ENCODE measurements around the gene UROS. TPM values are rescaled to one million over a fixed set of nuclear protein-coding genes. Genes with fewer than 3 reads are reported as not detected.

The UROS gene
- total RNA-seq, 1 donor, result 90.5 TPM

DNA sequence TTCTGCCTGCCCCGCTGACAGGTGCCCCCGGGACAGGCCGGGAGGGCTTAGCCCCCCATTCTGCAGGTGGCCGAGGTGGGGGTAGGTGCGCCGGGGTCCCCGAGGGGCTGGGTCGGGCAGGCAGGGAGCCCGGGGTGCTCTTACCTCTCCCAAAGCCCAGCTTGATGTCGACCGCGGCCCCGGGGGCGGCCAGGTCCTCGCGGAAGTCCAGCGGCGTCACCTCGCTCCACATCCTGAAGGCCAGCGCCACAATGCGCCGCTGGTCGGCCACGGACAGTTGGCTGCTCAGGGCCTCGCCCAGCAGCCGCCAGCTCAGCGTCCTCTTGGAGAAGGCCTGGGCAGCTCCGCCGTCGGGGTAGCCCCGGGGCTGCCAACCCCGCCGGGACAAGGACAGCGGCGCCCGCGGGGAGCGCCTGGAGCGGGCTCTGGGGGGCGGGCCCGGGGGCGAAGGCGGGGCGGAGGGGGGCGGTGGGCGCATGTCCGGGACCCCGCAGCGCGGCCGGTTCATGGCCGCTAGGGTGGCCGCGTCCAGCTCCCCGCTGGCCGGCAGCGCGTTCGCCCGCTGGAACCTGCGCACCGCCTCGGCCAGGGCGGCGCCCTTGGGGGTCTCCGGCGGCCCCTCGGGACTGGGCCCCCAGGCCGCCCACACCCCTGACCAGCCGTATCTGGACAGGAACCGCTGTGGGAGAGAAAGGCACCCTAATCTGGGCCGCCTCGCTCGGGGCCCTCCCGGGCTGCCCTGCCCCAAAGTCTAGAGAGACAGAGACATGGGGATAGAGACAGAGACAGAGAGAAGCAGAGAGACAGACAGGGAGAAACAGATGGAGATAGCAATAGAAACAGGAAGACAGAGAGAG, 49.1 kb downstream of the UROS start:
- Histone ChIP-seq H3K4me3 (ENCODE audit: insufficient read depth, low read length) (no peak overlapping the region), H3K36me3 (ENCODE audit: insufficient read depth, low read length) (no peaks in the 10 kb centered on the region), H3K4me1 (ENCODE audit: insufficient read depth, low read length) (no peaks in the 10 kb centered on the region), H3K9me3 (ENCODE audit: low read depth, low read length) (no peaks in the 10 kb centered on the region), H3K27me3 (ENCODE audit: insufficient read depth, low read length) (peaks cover 9% of the 10 kb centered on the region), H4K20me1 (ENCODE audit: insufficient read depth, low read length) (no peaks in the 10 kb centered on the region), H3K79me2 (ENCODE audit: insufficient read depth, low read length) (no peaks in the 10 kb centered on the region), H2AFZ (ENCODE audit: low read length) (no peak overlapping the region), H3K27ac (ENCODE audit: low read depth, low read length) (no peak overlapping the region), H3K4me2 (ENCODE audit: insufficient read depth, low read length) (no peak overlapping the region)
- peak; percentile 91 for DNase-seq (ENCODE audit: insufficient read length, low spot score, missing footprints)
- TF ChIP-seq, protein P1, sequence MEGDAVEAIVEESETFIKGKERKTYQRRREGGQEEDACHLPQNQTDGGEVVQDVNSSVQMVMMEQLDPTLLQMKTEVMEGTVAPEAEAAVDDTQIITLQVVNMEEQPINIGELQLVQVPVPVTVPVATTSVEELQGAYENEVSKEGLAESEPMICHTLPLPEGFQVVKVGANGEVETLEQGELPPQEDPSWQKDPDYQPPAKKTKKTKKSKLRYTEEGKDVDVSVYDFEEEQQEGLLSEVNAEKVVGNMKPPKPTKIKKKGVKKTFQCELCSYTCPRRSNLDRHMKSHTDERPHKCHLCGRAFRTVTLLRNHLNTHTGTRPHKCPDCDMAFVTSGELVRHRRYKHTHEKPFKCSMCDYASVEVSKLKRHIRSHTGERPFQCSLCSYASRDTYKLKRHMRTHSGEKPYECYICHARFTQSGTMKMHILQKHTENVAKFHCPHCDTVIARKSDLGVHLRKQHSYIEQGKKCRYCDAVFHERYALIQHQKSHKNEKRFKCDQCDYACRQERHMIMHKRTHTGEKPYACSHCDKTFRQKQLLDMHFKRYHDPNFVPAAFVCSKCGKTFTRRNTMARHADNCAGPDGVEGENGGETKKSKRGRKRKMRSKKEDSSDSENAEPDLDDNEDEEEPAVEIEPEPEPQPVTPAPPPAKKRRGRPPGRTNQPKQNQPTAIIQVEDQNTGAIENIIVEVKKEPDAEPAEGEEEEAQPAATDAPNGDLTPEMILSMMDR (IDR thresholded peaks at IDR 0.05; ENCODE audit: extremely low read depth, low read depth, low read length), result no peak

DNA sequence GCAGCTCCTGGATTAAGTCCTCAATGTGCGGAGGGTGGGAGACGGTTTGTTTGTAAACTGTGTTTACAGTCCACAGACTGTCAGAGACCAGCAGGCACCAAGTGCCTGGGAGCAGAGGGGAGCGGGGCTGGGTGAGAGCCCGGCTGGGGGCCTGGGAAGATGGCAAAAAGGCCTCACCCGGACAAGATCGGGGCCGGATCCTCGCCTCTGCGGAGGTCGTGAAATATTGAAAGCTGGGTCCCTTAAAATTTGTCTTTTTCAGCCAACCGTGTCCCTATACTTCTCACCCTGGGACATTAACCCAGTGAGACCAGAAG, 50.2 kb downstream of the UROS start:
- no peak overlapping the region for H3K4me2 ChIP-seq (ENCODE audit: insufficient read depth, low read length)
- no peak overlapping the region for H2AFZ ChIP-seq (ENCODE audit: low read length)
- H3K36me3 ChIP-seq (ENCODE audit: insufficient read depth, low read length), result no peaks in the 10 kb centered on the region
- no peak overlapping the region for H3K27ac ChIP-seq (ENCODE audit: low read depth, low read length)
- no peaks in the 10 kb centered on the region for H3K79me2 ChIP-seq (ENCODE audit: insufficient read depth, low read length)
- H3K4me1 ChIP-seq (ENCODE audit: insufficient read depth, low read length), result no peaks in the 10 kb centered on the region
- TF ChIP-seq, protein P1 (IDR thresholded peaks at IDR 0.05; ENCODE audit: extremely low read depth, low read depth, low read length), result no peak
- H3K9me3 ChIP-seq (ENCODE audit: low read depth, low read length), result no peaks in the 10 kb centered on the region
- H3K27me3 ChIP-seq (ENCODE audit: insufficient read depth, low read length), result peaks cover 9% of the 10 kb centered on the region
- H3K4me3 ChIP-seq (ENCODE audit: insufficient read depth, low read length), result no peak overlapping the region
- DNase-seq (ENCODE audit: insufficient read length, low spot score, missing footprints), result no peak
- H4K20me1 ChIP-seq (ENCODE audit: insufficient read depth, low read length), result no peaks in the 10 kb centered on the region

DNA sequence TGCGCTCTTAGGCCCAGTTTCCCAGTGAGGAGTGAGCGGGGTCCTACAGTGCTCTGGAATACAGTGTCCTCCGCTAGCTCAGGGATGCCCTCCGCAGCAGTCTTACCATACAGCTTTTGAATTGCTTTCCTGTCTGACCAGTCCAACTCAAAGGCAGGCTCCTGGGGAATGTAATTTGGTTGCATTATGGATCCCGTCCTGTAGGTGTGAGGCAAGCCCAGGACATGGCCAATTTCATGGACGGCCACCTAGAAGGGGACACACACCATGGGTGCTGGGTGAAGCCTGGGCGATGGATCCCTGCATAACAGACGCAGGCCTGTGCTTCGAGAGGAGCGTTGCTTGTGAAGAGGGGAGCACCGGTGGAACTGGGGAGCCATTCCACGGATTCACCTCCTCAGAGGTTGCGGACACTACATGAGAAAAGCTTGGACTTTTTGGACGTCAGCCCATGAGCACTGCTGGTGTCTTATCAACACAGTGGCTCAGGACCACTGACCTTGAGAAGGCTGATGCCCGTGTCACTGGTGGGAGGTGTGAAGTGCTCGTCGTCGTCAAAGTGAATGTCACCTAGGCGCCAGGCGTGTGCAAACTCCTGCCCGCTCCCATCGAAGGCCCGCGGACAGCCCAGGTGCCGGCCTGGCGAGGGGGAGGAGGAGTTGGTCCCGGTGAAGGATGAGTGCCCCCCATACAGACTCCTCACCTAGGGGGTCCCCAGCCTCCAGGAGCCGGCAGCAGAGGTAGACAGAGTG, 50.8 kb downstream of the UROS start:
- peaks cover 5% of the 10 kb centered on the region for H3K27me3 ChIP-seq (ENCODE audit: insufficient read depth, low read length)
- H3K4me2 ChIP-seq (ENCODE audit: insufficient read depth, low read length), result no peak overlapping the region
- H3K27ac ChIP-seq (ENCODE audit: low read depth, low read length), result no peak overlapping the region
- H4K20me1 ChIP-seq (ENCODE audit: insufficient read depth, low read length), result no peaks in the 10 kb centered on the region
- no peaks in the 10 kb centered on the region for H3K9me3 ChIP-seq (ENCODE audit: low read depth, low read length)
- DNase-seq (ENCODE audit: insufficient read length, low spot score, missing footprints), result no peak
- no peak overlapping the region for H2AFZ ChIP-seq (ENCODE audit: low read length)
- no peak overlapping the region for H3K4me3 ChIP-seq (ENCODE audit: insufficient read depth, low read length)
- H3K4me1 ChIP-seq (ENCODE audit: insufficient read depth, low read length), result no peaks in the 10 kb centered on the region
- TF ChIP-seq, protein P1 (IDR thresholded peaks at IDR 0.05; ENCODE audit: extremely low read depth, low read depth, low read length), result no peak
- H3K79me2 ChIP-seq (ENCODE audit: insufficient read depth, low read length), result no peaks in the 10 kb centered on the region
- no peaks in the 10 kb centered on the region for H3K36me3 ChIP-seq (ENCODE audit: insufficient read depth, low read length)

DNA sequence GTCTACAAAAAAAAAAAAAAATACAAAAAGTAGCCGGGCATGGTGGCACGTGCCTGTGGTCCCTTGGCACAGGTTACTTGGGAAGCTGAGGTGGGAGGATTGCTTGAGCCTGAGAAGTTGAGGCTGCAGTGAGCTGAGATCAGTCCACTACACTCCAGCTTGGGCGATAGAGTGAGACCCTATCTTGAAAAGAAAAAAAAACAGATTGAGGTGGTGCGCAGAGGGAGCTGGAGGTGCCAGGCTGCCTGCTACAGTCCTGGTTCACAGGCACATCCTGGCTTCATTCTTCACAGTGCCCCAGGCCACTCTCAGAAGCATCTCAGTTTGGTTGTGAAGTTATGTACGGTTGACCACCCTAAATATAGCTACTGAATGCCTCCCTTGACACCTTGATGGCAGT, 52.2 kb downstream of the UROS start:
- TF ChIP-seq, protein P1 (IDR thresholded peaks at IDR 0.05; ENCODE audit: extremely low read depth, low read depth, low read length), result no peak
- Histone ChIP-seq H3K27me3 (ENCODE audit: insufficient read depth, low read length) (no peaks in the 10 kb centered on the region), H4K20me1 (ENCODE audit: insufficient read depth, low read length) (no peaks in the 10 kb centered on the region), H3K79me2 (ENCODE audit: insufficient read depth, low read length) (no peaks in the 10 kb centered on the region), H3K4me1 (ENCODE audit: insufficient read depth, low read length) (no peaks in the 10 kb centered on the region), H3K4me2 (ENCODE audit: insufficient read depth, low read length) (no peak overlapping the region), H3K36me3 (ENCODE audit: insufficient read depth, low read length) (peaks cover 8% of the 10 kb centered on the region), H2AFZ (ENCODE audit: low read length) (no peak overlapping the region), H3K27ac (ENCODE audit: low read depth, low read length) (no peak overlapping the region), H3K4me3 (ENCODE audit: insufficient read depth, low read length) (no peak overlapping the region), H3K9me3 (ENCODE audit: low read depth, low read length) (no peaks in the 10 kb centered on the region)
- DNase-seq (ENCODE audit: insufficient read length, low spot score, missing footprints), result no peak
